Gastroesophageal sphincter (tissue), 3 donors: ENCODE data around the gene AHSP.

Experiments
- CTCF ChIP-seq, 4 experiments: fragments of 200-600 bp in 2 of 4; fragments of 450-650 bp in 2 of 4; sonication (generic) in 1 of 4; IDR thresholded peaks; one replicate each; pipeline ENCODE4 v1.5.1; 2017 to 2019; ENCODE audit warnings: antibody characterized with exemption in 4 of 4, mild to moderate bottlenecking in 2 of 4, moderate library complexity in 2 of 4
- EP300 ChIP-seq: sonication (generic); formaldehyde crosslinking; IDR thresholded peaks from one replicate; pipeline ENCODE4 v1.6.1; 2017; ENCODE audit warnings: antibody characterized with exemption, mild to moderate bottlenecking
- POLR2A ChIP-seq, 2 donors: fragments of 450-650 bp; IDR thresholded peaks; one replicate each; pipeline ENCODE4 v1.6.1; 2017; ENCODE audit warnings: antibody characterized with exemption in 2 of 2, mild to moderate bottlenecking in 2 of 2, moderate library complexity in 1 of 2
- POLR2AphosphoS5 ChIP-seq: sonication (generic); formaldehyde crosslinking; IDR thresholded peaks from one replicate; pipeline ENCODE4 v1.6.1; 2017; ENCODE audit warnings: antibody characterized with exemption

DNA sequence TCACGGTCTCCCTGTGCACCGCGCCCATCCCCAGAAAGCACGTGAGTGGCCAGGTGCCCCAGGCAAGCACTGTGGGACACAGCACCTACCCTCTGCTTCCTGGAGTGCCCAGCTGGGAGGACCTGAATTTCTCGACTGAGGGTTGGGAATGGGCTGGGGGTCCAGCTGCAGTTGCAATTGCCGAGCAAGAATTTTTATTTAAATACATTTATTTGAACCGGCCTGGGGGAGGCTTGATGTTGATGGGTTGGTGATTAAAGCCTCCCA lies 38.5 kb upstream of the AHSP start:
- TF ChIP-seq CTCF (IDR thresholded peaks at IDR 0.05): no peak
- no peak for TF ChIP-seq POLR2AphosphoS5
- TF ChIP-seq POLR2A (IDR thresholded peaks at IDR 0.05): no peak
- TF ChIP-seq EP300: no peak
